HG03159 (cell line): ENCODE measurements around the gene ZNF778.

Experiments used
- ATAC-seq: cut with Tn5 transposase; IDR thresholded peaks from one replicate; pipeline ENCODE4 v1.9.1; 2021; ENCODE audit warnings: mild to moderate bottlenecking, moderate library complexity; ENCODE audit not compliant: unreplicated experiment

Gene ZNF778

DNA sequence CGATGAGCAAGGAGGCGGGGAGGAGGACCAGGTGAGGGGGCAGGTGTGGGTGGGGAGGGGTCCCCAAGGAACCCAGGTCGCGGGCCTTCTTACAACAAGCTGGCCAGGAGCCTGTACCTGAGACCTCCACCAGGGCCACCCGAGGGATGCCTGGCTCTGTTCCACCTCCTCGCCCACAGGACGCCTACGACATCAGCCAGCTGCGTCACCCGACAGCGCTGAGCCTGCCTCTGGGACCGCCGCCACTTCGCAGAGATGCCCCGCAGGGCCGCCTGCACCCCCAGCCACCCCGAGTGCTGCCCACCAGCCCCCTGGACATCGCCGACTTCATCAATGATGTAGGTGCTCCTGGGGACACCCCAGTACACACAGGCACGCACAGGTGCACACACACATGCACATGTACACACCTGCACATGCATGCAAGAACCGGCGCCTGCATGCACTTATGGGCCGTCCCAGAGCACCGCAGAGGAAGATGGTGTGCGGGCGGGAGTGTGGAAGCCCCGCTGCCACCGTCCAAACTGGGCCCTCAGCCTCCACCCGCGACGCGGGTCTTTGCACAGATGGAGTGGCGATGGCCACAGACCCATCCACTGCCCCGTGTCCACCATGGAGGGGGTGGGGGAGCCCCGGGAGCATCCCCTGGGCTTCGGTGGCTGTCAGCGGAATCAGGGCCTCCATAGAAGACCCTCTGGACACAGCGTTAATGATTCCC, 23.8 kb upstream of the ZNF778 start:
- ATAC-seq = no peak

DNA sequence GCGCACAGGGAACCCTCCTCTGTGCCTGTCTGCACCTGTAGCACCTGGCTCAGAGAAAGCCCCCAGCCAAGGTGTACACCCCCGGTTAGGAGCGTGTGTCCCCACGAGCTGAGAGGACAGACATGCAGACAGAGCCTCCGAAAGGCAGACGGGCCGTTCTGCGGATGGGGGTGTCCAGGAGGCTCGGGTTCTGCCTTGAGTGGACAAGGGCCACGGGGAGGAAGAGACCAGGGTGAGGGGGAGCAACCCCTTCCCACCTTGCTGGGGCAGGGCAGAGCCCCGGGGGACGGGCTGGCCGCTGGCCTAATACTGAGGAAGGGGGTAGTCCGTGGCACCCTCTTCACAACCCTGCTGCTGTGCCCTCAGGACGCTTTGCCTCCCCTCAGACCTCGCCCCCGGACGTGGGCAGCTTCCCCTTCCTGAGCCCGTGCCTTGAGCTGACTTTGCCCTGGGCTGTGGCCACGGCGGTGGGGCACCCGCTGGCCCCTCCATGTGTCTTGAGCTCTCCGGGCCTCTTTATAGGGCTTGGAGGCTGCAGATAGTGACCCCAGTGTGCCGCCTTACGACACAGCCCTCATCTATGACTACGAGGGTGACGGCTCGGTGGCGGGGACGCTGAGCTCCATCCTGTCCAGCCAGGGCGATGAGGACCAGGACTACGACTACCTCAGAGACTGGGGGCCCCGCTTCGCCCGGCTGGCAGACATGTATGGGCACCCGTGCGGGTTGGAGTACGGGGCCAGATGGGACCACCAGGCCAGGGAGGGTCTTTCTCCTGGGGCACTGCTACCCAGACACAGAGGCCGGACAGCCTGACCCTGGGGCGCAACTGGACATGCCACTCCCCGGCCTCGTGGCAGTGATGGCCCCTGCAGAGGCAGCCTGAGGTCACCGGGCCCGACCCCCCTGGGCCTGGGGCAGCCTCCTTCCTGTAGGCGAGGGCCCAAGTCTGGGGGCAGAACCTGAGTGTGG, 22.9 kb upstream of the ZNF778 start:
- no peak for ATAC-seq

DNA sequence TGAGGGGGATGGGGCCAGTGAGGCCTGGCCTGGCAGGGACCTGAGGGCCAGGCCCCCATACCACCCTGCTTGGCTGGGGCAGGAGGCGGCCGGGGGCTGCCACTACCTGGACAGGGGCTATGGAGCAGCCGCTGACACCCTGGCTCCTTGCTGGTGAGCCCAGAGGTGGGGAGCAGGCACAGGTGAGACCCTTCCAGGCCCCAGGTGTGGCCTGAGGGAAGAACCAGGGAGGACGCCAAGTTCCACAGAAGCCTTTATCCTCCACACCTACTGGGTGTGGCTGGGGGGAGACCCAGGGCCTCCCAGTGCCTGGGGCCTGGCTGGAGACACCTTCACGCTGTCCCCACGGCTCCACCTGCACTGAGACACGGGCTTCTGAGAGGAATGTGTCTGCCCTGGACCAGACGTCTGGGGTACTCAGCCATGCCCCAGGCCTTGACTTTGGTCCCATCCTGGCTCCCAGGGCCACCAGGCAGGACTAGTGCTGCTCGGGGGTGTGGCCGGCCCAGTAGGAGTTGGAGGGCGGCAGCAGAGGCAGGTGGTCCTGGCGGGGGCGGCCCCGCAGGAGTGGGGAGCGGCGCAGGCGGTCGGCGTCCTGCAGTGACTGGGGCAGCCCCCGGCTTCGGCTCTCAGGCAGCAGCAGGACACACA, 21.9 kb upstream of the ZNF778 start:
- ATAC-seq = no peak

DNA sequence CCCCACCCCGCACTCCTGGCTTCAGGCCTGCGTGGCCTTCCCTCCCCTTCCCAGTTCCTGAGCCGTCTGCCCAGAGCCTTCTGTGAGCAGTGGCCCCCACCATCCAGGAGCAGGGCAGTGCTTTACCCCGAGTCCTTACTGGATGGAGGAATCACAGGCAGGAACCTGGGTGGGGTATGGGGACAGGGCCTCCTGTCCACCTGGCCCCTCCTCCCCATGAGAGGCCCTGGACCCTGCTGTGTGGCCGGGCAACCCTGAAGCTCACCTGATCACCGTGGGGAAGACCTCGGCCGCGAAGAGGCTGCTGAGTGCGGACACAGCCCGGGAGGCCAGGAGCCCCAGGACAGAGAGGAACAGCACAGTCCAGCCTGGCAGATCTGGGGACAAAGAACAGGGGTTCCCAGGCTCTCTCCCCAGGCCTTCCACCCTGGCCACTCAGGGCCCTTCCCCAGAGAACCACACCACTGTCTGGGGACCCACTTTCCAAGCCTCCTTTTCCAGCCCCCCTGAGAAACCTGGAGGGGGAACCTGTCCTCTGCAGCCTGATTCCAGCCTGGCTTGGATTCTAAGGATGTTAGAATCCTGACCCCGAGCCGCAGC, 20.4 kb upstream of the ZNF778 start:
- no peak for ATAC-seq

DNA sequence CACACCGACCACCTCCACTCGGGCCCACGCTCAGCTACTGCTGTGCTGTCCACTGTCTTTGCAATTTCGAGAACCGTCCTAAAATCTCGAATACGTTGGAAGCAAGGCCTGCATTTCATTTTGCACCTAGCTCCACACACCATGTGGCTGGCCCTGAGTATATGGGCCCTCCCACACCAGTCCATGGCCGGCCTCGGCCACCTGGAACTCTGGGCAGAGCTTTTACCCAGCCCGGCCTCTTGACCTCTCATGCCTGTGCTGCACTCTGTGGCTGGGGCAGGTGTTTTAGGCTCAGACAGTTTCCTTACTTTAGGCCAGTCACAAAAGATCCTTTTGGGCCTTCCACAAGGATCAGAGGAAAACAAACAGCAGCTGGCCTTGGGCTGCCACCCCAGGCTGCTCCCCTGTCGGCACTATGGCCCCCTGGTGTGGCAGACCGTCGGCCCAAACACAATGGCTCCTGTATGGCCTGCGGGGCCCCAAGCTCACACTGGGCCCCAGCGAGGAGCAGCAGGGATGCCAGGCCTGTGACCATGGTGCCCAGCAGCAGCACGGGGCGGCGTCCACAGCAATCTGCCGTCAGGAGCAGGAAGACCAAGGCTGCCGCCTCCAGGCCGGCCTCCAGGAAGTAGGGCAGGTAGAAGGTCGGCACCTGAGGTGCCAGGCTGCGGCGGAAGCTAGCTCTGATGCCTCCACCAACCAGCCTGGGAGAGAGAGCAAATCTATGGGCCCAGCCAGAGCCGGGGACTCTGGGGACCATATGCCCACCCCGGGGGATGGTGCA, 19.7 kb upstream of the ZNF778 start:
- no peak for ATAC-seq

DNA sequence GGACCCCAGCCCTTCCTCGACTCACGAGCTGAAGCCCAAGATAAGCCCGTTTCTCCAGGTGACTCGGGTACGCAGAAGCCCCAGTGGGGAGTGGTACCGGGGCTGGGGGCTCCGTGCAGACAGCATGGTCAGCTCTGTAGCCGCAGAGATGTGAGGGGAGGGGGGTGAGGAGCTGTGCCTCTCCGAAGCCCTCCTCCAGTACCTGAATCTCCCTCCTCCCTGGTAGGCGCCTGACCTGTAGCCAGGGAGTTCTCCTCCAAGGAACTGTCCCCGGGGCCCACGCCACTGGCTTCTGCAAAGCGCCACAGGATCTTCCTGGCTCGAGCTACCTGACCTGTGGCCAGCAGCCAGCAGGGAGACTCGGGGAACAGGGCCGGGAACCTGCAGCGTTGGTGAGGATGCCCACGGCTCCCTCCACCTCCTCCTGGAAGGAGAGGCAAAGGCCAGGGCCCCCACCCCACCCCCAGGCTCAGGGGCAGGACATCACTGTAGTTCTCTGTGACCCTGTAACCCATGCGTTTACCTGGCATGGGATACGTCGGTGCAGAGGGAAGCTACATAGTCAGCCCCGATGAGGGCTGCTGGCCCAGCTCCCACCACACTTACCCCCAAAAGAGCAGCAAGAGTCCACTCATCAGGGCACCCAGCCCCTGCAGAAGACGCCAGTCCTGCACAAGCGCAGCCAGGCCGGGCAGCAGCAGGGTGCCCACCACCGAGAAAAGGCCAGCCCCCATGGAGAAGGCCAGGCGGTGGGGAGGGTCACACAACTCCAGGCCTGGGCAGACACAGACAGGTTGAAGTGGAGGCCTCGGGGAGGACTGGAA, 18.9 kb upstream of the ZNF778 start:
- no peak for ATAC-seq

DNA sequence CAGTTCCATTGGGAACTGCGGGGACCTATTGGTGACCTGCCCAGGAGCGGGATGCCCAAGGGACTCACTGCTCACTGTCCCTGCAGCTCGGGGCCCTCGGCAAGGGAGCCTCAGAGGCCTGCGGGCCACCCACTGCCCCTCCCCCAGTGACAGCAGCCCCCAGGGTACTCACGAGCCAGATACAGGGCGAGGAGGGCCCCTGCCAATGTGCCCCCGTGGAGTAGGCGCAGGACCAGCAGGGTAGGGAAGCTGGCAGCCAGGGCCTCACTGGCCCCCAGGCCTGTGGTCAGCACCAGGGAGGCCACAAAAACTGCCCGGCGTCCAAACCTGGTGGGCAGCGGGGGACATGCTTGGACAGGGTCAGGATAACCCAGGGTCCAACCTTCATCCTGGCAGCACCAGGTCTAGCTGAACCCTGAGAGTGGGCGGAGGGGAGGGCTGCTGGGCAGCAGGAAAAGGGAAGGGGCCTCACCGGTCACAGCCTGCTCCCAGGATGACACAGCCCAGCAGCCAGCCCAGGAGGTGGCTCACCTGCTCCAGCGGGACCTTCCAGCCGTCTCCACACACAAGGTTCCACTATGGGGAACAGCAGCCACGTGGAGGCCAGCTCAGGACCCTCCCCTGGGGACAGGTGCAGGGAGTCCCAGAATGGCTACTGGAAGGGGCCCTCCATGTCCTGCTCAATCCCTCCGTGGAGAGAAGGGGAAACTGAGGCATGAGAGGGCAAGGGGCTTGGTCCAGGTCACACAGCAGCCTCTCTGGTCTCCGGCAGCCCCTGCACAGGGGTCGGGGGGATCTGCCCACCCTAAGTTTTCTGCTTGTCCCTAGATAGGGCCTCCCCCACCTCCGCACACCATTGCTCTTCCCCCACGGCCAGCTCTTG, 18.0 kb upstream of the ZNF778 start:
- ATAC-seq = no peak

DNA sequence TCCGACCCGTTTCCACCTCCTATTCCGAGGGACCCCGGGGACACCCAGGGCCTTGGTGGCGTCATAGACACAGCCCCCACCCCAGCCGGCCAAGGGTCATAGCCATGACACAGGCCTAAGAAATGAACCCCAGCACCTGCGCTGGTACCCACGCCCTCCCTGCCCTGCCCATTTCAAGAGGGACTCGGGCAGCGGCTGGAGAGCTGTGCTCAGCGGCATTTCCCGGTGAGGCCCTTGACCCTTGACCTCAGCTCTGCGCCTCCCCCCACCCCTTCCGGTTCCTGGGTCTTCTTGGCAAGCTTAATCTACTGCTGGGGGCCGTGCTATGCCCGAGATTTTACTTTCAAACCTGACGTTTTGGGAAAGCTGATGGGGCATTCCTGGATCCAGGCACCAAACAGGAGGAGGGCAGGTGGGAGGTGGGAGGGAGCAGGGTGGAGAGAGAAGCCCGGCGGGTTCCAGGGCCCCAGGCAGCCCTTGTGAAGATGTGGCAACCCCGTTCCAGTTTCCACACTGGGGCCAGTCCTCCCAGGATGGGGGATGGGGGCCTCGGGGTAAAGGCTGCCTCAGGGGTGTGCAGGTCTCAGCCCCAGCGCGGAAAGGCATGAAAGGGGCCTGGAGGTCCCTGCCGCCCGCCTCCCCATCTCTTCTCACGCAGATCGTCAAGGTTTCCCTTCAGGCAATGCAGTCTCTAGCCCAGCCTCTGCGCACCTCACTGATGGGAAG, 17.2 kb upstream of the ZNF778 start, which contains the start of gene SLC22A31:
SLC22A31 (minus strand) TSS at position 414 of the 726 bp plus-strand sequence; CDS start at position 378, 36 bp downstream.
- no peak for ATAC-seq

DNA sequence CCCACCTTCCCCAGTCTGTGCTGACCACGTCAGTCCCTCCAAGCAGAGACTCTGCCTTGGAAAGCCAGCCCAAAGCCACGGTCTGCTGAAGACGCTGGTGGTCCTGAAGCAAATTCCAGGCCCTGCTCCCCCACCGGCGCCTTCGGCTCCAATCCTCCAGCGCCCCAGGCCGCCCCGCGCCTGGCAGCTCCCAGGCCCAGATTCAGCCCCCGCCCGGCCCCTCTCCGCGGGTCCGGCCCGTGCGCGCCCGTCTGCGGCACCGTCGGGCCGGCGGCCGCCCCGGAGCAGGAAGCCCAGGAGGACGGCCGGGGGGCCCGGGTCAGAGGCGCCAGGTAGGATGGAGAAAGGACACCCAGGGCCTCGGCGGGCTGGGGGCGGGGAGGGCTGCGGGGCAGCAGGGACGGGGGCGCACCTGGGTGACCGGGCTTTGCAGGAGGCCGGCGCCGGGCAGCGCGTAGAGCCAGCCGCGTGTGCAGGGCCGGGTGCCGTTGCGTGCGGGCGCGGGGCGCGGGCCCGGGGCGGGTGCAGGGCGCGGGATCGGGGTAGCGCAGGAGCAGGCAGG, 16.6 kb upstream of the ZNF778 start:
- ATAC-seq = no peak

DNA sequence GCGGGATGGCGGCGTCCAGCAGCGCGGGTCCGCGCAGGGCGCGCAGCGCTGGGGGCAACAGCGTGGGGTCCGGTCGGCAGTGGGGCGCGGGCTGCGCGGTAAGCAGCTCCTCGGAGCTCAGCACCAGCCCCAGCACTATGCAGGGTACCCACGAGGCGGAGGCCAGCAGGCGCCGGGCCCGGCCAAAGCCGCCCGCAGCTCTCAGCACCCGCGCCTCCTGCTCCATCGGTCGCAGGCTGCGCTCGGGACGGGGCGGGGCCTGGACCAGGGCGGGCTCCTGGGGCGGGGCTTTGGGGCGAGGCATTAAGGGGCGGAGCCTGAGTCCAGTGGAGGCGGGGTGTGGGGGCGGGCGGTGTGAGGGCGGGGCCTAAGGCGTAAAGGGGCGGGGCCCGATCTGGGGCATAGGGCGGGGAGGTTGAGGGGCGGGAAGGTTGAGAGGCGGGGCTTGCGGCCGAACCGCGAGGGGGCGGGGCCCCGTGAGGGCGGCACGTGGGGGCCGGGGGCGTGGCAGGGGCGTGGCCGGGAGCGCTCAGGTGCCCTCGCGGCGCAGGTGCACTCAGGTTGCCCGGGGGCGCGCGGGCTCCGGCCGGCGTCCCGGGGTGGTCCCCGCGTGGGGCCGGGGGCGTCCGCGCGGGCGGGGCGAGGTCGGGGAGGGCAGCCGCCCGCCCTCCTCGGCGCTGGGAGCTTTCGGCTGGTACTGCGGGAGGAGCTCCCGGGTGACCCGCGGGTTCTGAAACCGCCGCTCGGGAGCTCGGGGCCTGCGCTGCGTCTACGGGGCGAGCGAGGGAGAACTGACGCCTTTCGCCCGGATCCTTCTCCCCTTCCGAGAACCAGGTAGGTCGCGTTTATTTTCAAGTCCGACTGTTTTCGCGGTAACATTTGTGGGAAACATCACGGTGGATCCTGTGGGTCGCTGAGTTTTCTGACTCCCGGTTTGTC, 15.8 kb upstream of the ZNF778 start:
- no peak for ATAC-seq

DNA sequence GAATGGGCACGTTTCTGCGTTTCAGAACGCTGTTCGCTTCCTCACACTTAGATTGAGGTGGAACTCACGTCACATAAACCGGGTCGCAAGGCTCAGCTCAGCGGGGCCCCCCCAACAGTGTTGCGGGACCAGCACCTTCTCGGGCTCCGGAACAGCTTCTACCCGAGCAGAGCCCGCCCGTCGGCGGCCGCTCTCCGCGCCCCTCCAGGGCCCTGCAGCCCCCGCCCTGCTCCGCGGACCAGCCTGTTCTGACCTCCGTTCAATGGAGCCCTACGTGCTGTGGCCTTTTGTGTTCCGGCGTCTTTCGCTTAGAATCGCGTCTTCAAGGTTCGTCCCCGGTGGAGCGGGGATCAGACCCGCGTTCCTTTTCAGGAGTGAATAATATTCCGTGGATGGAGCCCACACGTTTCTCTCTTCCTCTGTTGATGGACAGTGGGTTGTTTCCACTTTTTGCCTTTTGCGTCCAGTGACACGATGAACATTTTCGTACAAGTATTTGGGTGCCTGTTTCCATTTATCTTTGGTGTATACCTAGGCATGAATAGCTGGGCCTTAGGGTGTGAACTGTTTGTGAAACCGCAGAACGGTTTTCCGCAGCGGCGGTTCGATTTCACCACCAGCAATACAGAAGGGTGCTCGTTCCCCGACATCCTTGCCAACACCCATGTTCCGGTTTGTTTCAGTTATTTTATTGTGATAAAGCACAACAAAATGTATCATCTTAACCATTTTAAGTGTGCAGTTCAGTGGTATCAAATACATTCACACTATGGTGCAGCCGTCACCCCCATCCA, 14.9 kb upstream of the ZNF778 start:
- ATAC-seq = no peak

DNA sequence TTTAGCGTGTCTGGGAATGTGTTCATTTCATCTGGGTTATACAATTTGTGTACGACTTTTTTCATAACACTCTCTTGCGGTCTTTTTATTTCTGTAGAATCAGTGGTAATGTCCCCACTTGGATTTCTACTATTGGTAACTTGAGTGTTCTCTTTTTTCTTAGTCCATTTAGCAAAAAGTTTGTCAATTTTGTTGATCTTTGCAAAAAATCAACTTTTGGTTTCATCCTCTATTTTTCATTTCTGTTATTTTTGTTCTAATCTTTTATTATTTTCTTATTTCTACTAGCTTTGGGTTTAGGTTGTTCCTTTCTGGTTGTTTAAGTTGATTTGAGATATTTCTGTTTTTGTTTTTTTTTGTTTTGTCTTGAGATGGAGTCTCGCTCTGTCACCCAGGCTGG, 9.5 kb upstream of the ZNF778 start:
- no peak for ATAC-seq

DNA sequence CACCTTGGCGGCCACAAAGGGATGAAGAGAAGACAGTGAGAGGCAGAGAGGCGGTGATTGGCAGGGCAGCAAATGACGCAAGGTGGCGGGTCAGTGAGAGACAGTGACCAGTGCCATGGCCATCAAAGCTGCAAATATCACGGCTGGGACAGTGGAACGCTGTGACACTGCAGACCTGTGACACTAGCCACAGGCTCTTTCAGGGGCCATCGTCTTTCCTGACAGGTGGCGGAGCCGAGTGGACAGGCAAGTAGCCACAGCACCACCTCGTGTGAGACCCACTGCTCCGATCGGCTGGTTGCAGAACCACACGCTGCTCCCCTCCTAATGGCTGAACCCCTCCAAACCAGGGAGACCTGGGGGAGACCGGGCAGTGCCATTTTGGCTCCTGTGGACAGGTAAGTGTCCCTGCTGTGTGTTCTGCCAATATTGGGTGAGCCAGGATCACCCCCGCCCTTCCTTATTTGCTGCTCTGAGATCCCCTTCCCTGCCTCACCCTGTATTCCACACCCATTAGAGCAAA, 7.9 kb upstream of the ZNF778 start:
- ATAC-seq = no peak

DNA sequence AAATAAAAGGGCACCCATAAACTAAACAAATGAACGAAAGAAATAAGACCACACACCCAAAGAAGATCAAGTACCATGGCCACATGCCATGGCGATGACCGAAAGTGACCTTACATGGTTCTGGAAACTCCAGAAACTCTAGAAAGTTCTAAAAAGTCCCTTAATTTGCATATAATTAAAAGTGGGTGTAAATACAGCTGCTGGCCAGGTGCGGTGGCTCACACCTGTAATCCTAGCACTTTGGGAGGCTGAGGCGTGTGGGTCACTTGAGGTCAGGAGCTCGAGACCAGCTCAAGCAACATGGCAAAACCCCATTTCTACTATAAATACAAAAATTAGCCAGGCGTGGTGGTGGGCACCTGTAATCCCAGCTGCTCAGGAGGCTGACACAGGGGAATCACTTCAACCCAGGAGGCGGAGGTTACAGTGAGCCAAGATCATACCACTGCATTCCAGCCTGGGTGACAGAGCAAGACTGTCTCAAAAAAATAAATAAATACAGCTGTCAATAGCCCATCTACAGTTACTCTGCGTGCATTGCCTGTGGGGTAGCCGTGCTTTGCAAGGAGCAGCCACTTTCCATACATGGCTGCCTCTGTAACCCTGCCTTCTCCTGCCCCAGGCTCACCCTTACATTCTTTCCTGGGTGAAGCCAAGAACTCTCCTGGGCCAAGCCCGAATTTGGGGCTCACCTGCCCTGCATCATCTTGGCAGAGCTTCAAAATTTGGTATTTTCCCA, 7.2 kb upstream of the ZNF778 start:
- ATAC-seq = no peak
